Measurements from ENCODE around the gene SSTR5. TPM values are rescaled to one million over a fixed set of nuclear protein-coding genes. Genes with fewer than 3 reads are reported as not detected.

The SSTR5 gene
- polyA plus RNA-seq, 1 donor: not detected

- DNase-seq (ENCODE audit: low read depth): no peak
These were observed 17.6 kb upstream of the SSTR5 start for GRCh38 chr16:1054660-1055556.

GRCh38 chr16:1055557-1055924 lies 17.0 kb upstream of the SSTR5 start:
- DNase-seq (ENCODE audit: low read depth): no peak

GRCh38 chr16:1056196-1056595 lies 16.4 kb upstream of the SSTR5 start:
- no peak for DNase-seq (ENCODE audit: low read depth)

- DNase-seq (ENCODE audit: low read depth): no peak
These were observed 15.2 kb upstream of the SSTR5 start for GRCh38 chr16:1057252-1057932.

GRCh38 chr16:1058216-1058615 lies 14.3 kb upstream of the SSTR5 start:
- no peak for DNase-seq (ENCODE audit: low read depth)

GRCh38 chr16:1059310-1059709 lies 13.2 kb upstream of the SSTR5 start:
- no peak for DNase-seq (ENCODE audit: low read depth)

GRCh38 chr16:1060416-1061340 lies 11.9 kb upstream of the SSTR5 start:
- no peak for DNase-seq (ENCODE audit: low read depth)

GRCh38 chr16:1061769-1062505 lies 10.6 kb upstream of the SSTR5 start:
- DNase-seq (ENCODE audit: low read depth): no peak

- DNase-seq (ENCODE audit: low read depth): no peak
These were observed 9.7 kb upstream of the SSTR5 start for GRCh38 chr16:1062895-1063294.

GRCh38 chr16:1063728-1064127 lies 8.8 kb upstream of the SSTR5 start:
- no peak for DNase-seq (ENCODE audit: low read depth)

- DNase-seq (ENCODE audit: low read depth): no peak
These were observed 6.9 kb upstream of the SSTR5 start for GRCh38 chr16:1065469-1066128.

- DNase-seq (ENCODE audit: low read depth): no peak
These were observed 5.9 kb upstream of the SSTR5 start for GRCh38 chr16:1066584-1067172.

GRCh38 chr16:1067629-1068028 lies 4.9 kb upstream of the SSTR5 start:
- no peak for DNase-seq (ENCODE audit: low read depth)

GRCh38 chr16:1068451-1068850 lies 4.1 kb upstream of the SSTR5 start:
- DNase-seq (ENCODE audit: low read depth): no peak

GRCh38 chr16:1069154-1069553 lies 3.4 kb upstream of the SSTR5 start:
- no peak for DNase-seq (ENCODE audit: low read depth)

GRCh38 chr16:1070084-1070863 lies 2.3 kb upstream of the SSTR5 start:
- no peak for DNase-seq (ENCODE audit: low read depth)

- no peak for DNase-seq (ENCODE audit: low read depth)
These were observed 1.6 kb upstream of the SSTR5 start for GRCh38 chr16:1070864-1071408.

GRCh38 chr16:1071561-1072225 lies 854 bp upstream of the SSTR5 start:
- no peak for DNase-seq (ENCODE audit: low read depth)

GRCh38 chr16:1073262-1073558 lies 663 bp downstream of the SSTR5 start:
- DNase-seq (ENCODE audit: low read depth): no peak

All from forelimb muscle (tissue), 1 donor.